Cardiac muscle cell (in vitro differentiated cells and primary cell): Measurements from ENCODE around the gene FER1L5. TPM values are rescaled to one million over a fixed set of nuclear protein-coding genes. Genes with fewer than 3 reads are reported as not detected.

Experiments used
- DNase-seq, 2 donors: peaks; one replicate each; pipeline versions ENCODE4 v3.0.0 to v3.0.0-alpha.2; 2010 to 2017; ENCODE audit warnings: low read depth in 1 of 2, low spot score in 1 of 2
- H3K27ac ChIP-seq: fragments of 200-600 bp; sonication (generic); 2 replicates; pipeline ENCODE4 v1.5.1; 2016
- H3K27me3 ChIP-seq: fragments of 200-600 bp; sonication (generic); 2 replicates; pipeline ENCODE4 v1.6.0; 2016; ENCODE audit warnings: control low read depth
- H3K36me3 ChIP-seq: fragments of 200-600 bp; sonication (generic); 2 replicates; pipeline ENCODE4 v1.5.1; 2016; ENCODE audit warnings: control low read depth
- H3K4me1 ChIP-seq: fragments of 200-600 bp; sonication (generic); 2 replicates; pipeline ENCODE4 v1.8.1; 2017; ENCODE audit warnings: low read depth, mild to moderate bottlenecking, mixed run types
- H3K4me3 ChIP-seq: fragments of 200-600 bp; sonication (generic); 2 replicates; pipeline ENCODE4 v1.5.1; 2016; ENCODE audit warnings: mild to moderate bottlenecking
- H3K9me3 ChIP-seq: fragments of 200-600 bp; sonication (generic); 2 replicates; pipeline ENCODE4 v1.5.1; 2017; ENCODE audit warnings: low read depth, mild to moderate bottlenecking, control low read depth
- CTCF ChIP-seq: IDR thresholded peaks from 2 replicates; pipeline ENCODE4 v1.5.1; 2012; ENCODE audit warnings: low read depth, mild to moderate bottlenecking, low read length
- polyA plus RNA-seq: library from polyadenylated mRNA; unstranded; fragments of >200 nt; fragmentation: Nextera tagmentation; extraction: Ambion mirVana; gene quantifications from 2 replicates; pipeline ENCODE4 v1.2.1, GENCODE V29; 2016
- total RNA-seq: library from RNA; depleted of rRNA; stranded (reverse); fragments of >200 nt; gene quantifications from 2 replicates; pipeline ENCODE4 v1.2.3, GENCODE V29; 2016

The FER1L5 gene
- total and polyA plus RNA-seq, 2 experiments from 2014 or later = 1.9 to 2.1 TPM

- no peaks in the 10 kb centered on the region for H3K9me3 ChIP-seq
- TF ChIP-seq CTCF = no peak
Observed at GRCh38 chr2:96701636-96702035, 59.1 kb downstream of the FER1L5 start.

DNA sequence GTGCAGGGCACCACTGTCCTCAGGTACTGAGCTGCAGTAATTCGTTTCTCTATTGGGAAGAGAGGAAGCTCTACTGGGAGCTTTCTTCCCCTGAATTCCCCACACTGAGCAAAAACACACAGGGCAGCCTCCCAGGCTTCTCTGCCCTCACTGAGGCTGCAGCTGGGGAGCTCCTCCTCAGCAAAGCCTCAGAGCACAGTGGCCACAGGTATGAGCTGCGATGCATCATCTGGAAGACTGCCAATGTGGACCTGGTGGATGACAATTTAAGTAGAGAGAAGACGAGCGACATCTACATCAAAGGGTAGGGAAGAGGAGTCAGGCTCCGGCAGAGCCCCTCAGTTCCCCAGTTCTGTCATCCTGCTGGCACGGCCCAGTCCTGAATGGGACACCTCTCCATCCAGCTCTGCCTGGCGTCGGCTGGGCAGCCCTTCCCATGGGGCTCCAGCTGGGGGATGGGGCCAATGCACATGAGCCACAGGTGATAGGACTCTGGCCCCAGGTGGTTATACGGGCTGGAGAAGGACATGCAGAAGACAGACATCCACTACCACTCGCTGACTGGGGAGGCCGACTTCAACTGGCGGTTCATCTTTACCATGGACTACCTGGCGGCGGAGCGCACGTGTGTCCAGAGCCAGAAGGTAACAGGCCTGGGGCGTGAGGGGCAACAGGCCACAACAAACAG lies 59.7 kb downstream of the FER1L5 start:
- no peaks in the 10 kb centered on the region for H3K9me3 ChIP-seq
- peaks cover 16% of the 10 kb centered on the region for H3K36me3 ChIP-seq
- H3K4me1 ChIP-seq = no peaks in the 10 kb centered on the region
- H3K27ac ChIP-seq = no peak overlapping the region
- no peak overlapping the region for H3K4me3 ChIP-seq
- no peaks in the 10 kb centered on the region for H3K27me3 ChIP-seq
- DNase-seq = no peak
- no peak for TF ChIP-seq CTCF

More at GRCh38 chr2:96701636-96702035, 59.1 kb downstream of the FER1L5 start:
- Histone ChIP-seq H3K4me1 (no peaks in the 10 kb centered on the region), H3K27me3 (no peaks in the 10 kb centered on the region), H3K36me3 (peaks cover 12% of the 10 kb centered on the region), H3K27ac (no peak overlapping the region), H3K4me3 (no peak overlapping the region)
- DNase-seq = no peak

DNA sequence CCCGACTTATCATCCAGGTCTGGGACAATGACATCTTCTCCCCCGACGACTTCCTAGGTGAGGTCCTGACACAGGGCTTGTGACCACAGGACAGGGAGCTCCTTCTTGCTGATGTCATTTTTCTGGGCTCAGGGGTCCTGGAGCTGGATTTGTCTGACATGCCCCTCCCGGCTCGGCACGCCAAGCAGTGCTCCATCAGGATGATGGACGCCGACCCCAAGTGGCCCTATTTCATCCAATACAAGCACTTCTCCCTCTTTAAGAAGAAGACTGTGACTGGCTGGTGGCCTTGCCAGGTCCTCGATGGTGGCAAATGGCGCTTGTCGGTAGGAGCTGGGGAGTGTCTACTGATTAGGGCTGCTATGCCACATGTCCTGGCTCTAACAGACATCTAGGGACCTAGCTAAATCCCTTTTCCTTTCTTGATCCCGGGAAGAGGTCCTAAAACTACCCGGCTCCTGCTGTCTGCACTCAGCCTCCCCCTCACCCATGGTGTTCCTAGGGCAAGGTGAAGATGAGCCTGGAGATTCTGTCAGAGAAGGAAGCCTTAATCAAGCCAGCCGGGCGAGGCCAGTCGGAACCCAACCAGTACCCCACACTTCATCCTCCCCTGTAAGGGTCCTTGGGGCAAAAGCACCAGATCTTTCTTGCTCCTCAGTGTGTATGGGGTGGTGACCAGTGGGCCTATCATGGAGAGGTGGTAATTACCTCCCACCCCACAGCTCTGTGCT lies 60.6 kb downstream of the FER1L5 start:
- Histone ChIP-seq H3K4me3 (no peak overlapping the region), H3K27ac (no peak overlapping the region), H3K4me1 (no peaks in the 10 kb centered on the region), H3K27me3 (no peaks in the 10 kb centered on the region), H3K9me3 (no peaks in the 10 kb centered on the region), H3K36me3 (peaks cover 24% of the 10 kb centered on the region)
- DNase-seq = no peak
- TF ChIP-seq CTCF = no peak

DNA sequence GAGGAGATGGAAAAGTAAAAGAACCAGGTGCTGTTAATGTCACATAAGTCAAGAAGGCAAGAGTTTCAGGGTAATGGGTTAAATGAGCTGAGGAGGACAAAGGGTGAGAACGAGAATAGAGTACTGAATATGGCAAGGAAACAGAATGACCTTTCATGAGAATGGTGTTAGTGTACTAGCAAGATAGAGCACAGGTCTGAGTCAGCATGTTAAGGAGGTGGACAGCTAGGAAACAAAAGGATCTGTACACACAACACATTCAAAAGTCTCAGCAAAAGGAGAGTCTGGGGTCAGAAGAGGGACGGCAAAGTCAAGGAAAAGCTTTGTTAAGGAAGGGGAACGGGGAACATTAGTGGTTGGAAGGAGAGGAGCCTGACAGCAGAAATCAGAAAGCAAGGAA lies 68.4 kb downstream of the FER1L5 start:
- Histone ChIP-seq H3K36me3 (peaks cover 53% of the 10 kb centered on the region), H3K9me3 (no peaks in the 10 kb centered on the region)

GRCh38 chr2:96715658-96716057 lies 73.1 kb downstream of the FER1L5 start:
- H3K4me1 ChIP-seq = no peaks in the 10 kb centered on the region
- no peak for TF ChIP-seq CTCF
- H3K4me3 ChIP-seq = no peak overlapping the region
- H3K27me3 ChIP-seq = no peaks in the 10 kb centered on the region
- no peak overlapping the region for H3K27ac ChIP-seq
- H3K36me3 ChIP-seq = peaks cover 21% of the 10 kb centered on the region
- H3K9me3 ChIP-seq = no peaks in the 10 kb centered on the region
- peak in 1 of 2 donors; percentile 15 for DNase-seq

More for the DNA sequence above, 68.4 kb downstream of the FER1L5 start:
- no peaks in the 10 kb centered on the region for H3K27me3 ChIP-seq
- no peak overlapping the region for H3K4me3 ChIP-seq
- DNase-seq = no peak
- H3K27ac ChIP-seq = no peak overlapping the region
- TF ChIP-seq CTCF = no peak
- no peaks in the 10 kb centered on the region for H3K4me1 ChIP-seq
